ENCODE data around the gene PGM2L1.

DNA sequence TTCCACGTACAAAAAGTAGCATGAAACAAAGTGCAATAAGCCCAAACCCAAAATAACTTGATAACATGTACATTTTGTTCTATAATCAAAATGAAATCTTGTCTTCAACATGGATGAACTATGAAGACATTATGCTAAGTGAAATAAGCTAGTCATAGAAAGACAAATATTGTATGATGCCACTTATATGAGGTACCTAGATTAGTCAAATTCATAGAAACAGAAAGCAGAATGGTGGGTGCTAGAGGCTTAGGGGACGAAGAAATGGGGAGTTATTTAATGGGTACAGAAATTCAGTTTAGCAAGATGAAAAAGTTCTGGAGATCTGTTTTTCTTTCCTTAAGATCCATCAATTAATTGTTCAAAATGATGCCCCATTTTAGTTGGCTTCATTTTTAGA is 7.5 kb downstream of the PGM2L1 start:
- no peak for TF ChIP-seq SIN3A (IDR thresholded peaks at IDR 0.05; ENCODE audit: borderline replicate concordance, insufficient read depth, low read length)
- TF ChIP-seq TAF1 (IDR thresholded peaks at IDR 0.05; ENCODE audit: borderline replicate concordance, insufficient read depth, low read length) = no peak
- TF ChIP-seq POLR2AphosphoS5 (IDR thresholded peaks at IDR 0.05; ENCODE audit: low read depth, low read length) = no peak
- TF ChIP-seq, protein P1, sequence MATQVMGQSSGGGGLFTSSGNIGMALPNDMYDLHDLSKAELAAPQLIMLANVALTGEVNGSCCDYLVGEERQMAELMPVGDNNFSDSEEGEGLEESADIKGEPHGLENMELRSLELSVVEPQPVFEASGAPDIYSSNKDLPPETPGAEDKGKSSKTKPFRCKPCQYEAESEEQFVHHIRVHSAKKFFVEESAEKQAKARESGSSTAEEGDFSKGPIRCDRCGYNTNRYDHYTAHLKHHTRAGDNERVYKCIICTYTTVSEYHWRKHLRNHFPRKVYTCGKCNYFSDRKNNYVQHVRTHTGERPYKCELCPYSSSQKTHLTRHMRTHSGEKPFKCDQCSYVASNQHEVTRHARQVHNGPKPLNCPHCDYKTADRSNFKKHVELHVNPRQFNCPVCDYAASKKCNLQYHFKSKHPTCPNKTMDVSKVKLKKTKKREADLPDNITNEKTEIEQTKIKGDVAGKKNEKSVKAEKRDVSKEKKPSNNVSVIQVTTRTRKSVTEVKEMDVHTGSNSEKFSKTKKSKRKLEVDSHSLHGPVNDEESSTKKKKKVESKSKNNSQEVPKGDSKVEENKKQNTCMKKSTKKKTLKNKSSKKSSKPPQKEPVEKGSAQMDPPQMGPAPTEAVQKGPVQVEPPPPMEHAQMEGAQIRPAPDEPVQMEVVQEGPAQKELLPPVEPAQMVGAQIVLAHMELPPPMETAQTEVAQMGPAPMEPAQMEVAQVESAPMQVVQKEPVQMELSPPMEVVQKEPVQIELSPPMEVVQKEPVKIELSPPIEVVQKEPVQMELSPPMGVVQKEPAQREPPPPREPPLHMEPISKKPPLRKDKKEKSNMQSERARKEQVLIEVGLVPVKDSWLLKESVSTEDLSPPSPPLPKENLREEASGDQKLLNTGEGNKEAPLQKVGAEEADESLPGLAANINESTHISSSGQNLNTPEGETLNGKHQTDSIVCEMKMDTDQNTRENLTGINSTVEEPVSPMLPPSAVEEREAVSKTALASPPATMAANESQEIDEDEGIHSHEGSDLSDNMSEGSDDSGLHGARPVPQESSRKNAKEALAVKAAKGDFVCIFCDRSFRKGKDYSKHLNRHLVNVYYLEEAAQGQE (IDR thresholded peaks at IDR 0.05; ENCODE audit: insufficient read depth in 1 of 2, low read depth in 2 of 2, low read length in 2 of 2) = no peak
